Lower leg skin (tissue), 3 donors: ENCODE results near the gene CORO2A.

Experiments used
- CTCF ChIP-seq, 3 donors: fragments of 450-650 bp; IDR thresholded peaks; one replicate each; pipeline ENCODE4 v1.5.1; 2016; ENCODE audit warnings: antibody characterized with exemption in 3 of 3, mild to moderate bottlenecking in 3 of 3, moderate library complexity in 2 of 3
- POLR2A ChIP-seq, 2 donors: fragments of 450-650 bp; IDR thresholded peaks; one replicate each; pipeline ENCODE4 v1.6.1; 2016 to 2017; ENCODE audit warnings: antibody characterized with exemption in 2 of 2, mild to moderate bottlenecking in 1 of 2, moderate library complexity in 1 of 2

DNA sequence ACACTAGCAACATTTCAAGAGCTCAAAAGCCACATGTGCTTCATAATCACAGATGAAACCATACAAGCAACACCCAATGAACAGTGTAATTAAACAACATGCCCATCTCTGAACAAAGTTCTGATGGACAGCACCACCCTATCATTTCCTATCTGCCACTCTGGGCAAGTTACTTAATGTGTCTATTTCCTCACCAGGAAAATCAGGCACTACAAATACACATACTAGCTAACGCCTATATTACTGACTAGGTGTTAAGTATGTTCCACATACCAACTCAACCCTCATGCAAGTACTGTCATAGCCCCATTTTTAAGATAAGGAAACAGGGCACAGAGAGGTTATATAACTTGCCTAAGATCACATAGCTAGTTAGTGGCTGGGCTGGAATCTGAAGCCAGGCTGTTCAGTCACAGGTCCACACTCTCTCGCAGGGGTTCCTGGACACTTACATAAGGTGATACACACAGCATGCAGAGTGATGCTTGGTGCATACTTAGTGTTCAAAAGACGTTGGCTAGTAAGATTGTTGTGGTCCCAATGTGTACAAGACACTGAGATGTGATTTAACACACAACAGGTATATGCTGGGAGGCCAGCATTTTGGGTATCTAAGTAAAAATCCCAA lies 24.2 kb downstream of the CORO2A start:
- TF ChIP-seq CTCF (IDR thresholded peaks at IDR 0.05) (no peak), POLR2A (IDR thresholded peaks at IDR 0.05) (no peak)
